MM.1S (cell line): ENCODE results near the gene C11orf54.
A peak's percentile ranks its signal among the peaks of the same experiment; 100 is the strongest.

Source experiments
- DNase-seq: peaks from one replicate; pipeline ENCODE4 v3.0.0-alpha.2; 2015
- H2AFZ ChIP-seq: fragments of 300-600 bp; sonication (generic); 2 replicates; pipeline ENCODE4 v1.6.0; 2016; ENCODE audit warnings: antibody characterized with exemption, low read length
- H3F3A ChIP-seq: fragments of 300-600 bp; sonication (generic); 2 replicates; pipeline ENCODE4 v1.6.1; 2016; ENCODE audit warnings: mild to moderate bottlenecking, antibody characterized with exemption, low read length, moderate library complexity, mixed read lengths; ENCODE audit not compliant: insufficient read depth
- H3K27ac ChIP-seq: fragments of 300-600 bp; sonication (generic); 2 replicates; pipeline ENCODE4 v1.5.1; 2016; ENCODE audit warnings: mild to moderate bottlenecking, low read length
- H3K27me3 ChIP-seq: fragments of 300-600 bp; sonication (generic); replicated peaks from 2 replicates; pipeline ENCODE4 v1.6.0; 2016; ENCODE audit warnings: low read length; ENCODE audit not compliant: insufficient read depth
- H3K36me3 ChIP-seq: fragments of 300-600 bp; sonication (generic); replicated peaks from 2 replicates; pipeline ENCODE4 v1.6.1; 2016; ENCODE audit warnings: mild to moderate bottlenecking, low read length, mixed read lengths; ENCODE audit not compliant: insufficient read depth
- H3K4me1 ChIP-seq: fragments of 300-600 bp; sonication (generic); 2 replicates; pipeline ENCODE4 v1.6.1; 2016; ENCODE audit warnings: low read length, mixed read lengths
- H3K4me2 ChIP-seq: fragments of 300-600 bp; sonication (generic); 2 replicates; pipeline ENCODE4 v1.6.0; 2016; ENCODE audit warnings: low read depth, low read length
- H3K4me3 ChIP-seq: fragments of 300-600 bp; sonication (generic); 2 replicates; pipeline ENCODE4 v1.5.1; 2016; ENCODE audit warnings: low read length, mixed read lengths
- H3K79me2 ChIP-seq: fragments of 300-600 bp; sonication (generic); 2 replicates; pipeline ENCODE4 v1.6.1; 2016; ENCODE audit warnings: mixed run types, low read length, mixed read lengths
- H3K9ac ChIP-seq: fragments of 300-600 bp; sonication (generic); 2 replicates; pipeline ENCODE4 v1.6.1; 2016; ENCODE audit warnings: low read length, mixed read lengths
- H3K9me2 ChIP-seq: fragments of 300-600 bp; sonication (generic); replicated peaks from 2 replicates; pipeline ENCODE4 v1.6.1; 2016; ENCODE audit warnings: mild to moderate bottlenecking, low read length, mixed read lengths; ENCODE audit not compliant: insufficient read depth
- H3K9me3 ChIP-seq: fragments of 300-600 bp; sonication (generic); replicated peaks from 2 replicates; pipeline ENCODE4 v1.6.1; 2016; ENCODE audit warnings: mild to moderate bottlenecking, low read length, mixed read lengths; ENCODE audit not compliant: insufficient read depth
- H4K20me1 ChIP-seq: fragments of 300-600 bp; sonication (generic); 2 replicates; pipeline ENCODE4 v1.6.1; 2016; ENCODE audit warnings: mild to moderate bottlenecking, low read length, moderate library complexity, mixed read lengths; ENCODE audit not compliant: insufficient read depth
- EZH2 ChIP-seq: fragments of 300-600 bp; sonication (generic); optimal IDR thresholded peaks from 2 replicates; pipeline ENCODE3; 2017; ENCODE audit warnings: low read depth, mild to moderate bottlenecking, antibody characterized with exemption, low read length, mixed read lengths
- EZH2phosphoT487 ChIP-seq: fragments of 300-600 bp; sonication (generic); IDR thresholded peaks from 2 replicates; pipeline ENCODE4 v1.6.1; 2018; ENCODE audit warnings: antibody characterized with exemption, low read length
- TF ChIP-seq, protein P1 (sequence below): fragments of 300-600 bp; sonication (generic); IDR thresholded peaks from 2 replicates; pipeline ENCODE4 v1.5.1; 2016; ENCODE audit warnings: antibody characterized with exemption, low read length, mixed read lengths

The C11orf54 gene

DNA sequence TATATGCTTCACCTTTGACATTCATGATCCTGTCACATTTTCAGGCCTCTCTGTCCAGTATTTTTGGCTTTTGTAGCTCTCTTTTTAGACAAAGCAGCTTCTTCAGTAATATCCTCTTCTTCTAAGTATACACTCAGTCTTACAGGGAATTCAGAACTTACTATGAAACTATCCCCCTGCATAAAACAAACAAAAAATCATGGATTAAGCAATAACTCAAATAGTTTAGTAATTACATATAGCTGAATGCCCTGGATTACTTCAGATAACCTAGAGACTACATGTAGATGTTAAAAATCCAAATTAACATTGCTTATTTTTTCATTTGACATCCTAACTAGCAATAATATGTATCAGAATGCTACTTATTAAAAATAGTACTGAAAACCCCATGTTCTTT is 5.3 kb upstream of the C11orf54 start:
- no peak overlapping the region for H3K4me3 ChIP-seq
- peak overlapping the region; percentile 88; the same call in 1 of the 2 replicates for H3K4me2 ChIP-seq
- peaks cover 23% of the 10 kb centered on the region for H3K4me1 ChIP-seq

DNA sequence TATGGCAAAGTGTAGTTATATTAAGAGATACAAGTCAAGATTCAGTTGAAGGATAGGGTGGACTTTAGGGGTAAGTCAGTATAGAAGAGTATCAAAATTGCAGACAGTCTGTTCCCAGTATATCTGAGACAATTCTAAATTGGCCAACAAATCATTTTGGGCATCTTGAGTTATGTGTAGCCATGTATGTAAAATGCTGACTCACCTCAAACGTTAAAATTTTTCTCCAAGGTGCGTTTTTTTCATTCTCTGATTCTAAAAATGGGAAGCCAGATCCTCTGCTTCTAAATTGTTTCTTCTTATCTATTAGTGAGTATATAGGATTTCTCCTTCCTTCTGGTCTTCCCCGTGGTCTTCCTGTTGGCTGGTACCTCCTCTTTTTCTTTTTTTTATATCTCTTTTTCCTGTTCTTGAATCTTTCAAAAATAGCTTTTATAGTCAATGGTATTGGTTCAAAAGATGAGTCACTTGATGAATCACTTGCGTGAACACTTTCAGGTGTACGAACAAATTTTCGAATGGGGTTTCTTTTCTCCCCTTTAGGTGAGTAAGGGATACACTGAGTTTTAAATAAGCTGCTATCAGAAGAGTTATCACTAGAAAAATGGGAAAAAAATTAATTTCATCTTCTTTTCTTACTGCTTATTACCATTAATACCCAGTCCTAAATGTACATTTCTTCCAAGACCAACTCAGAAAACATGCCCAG is 3.4 kb upstream of the C11orf54 start:
- H3K4me3 ChIP-seq: peak overlapping the region; percentile 96
- no peak overlapping the region for H2AFZ ChIP-seq
- H4K20me1 ChIP-seq: peaks cover 51% of the 10 kb centered on the region; the same call in 1 of the 2 replicates
- DNase-seq: peak; percentile 35
- H3K9me2 ChIP-seq: no peaks in the 10 kb centered on the region
- peaks cover 45% of the 10 kb centered on the region for H3K36me3 ChIP-seq
- H3F3A ChIP-seq: peaks cover 86% of the 10 kb centered on the region
- peaks cover 91% of the 10 kb centered on the region for H3K79me2 ChIP-seq
- H3K27me3 ChIP-seq: no peaks in the 10 kb centered on the region
- peak overlapping the region; percentile 88 for H3K4me2 ChIP-seq
- peaks cover 23% of the 10 kb centered on the region for H3K4me1 ChIP-seq
- no peaks in the 10 kb centered on the region for H3K9me3 ChIP-seq
- TF ChIP-seq, protein P1, sequence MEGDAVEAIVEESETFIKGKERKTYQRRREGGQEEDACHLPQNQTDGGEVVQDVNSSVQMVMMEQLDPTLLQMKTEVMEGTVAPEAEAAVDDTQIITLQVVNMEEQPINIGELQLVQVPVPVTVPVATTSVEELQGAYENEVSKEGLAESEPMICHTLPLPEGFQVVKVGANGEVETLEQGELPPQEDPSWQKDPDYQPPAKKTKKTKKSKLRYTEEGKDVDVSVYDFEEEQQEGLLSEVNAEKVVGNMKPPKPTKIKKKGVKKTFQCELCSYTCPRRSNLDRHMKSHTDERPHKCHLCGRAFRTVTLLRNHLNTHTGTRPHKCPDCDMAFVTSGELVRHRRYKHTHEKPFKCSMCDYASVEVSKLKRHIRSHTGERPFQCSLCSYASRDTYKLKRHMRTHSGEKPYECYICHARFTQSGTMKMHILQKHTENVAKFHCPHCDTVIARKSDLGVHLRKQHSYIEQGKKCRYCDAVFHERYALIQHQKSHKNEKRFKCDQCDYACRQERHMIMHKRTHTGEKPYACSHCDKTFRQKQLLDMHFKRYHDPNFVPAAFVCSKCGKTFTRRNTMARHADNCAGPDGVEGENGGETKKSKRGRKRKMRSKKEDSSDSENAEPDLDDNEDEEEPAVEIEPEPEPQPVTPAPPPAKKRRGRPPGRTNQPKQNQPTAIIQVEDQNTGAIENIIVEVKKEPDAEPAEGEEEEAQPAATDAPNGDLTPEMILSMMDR: no peak
- no peak for TF ChIP-seq EZH2phosphoT487
- TF ChIP-seq EZH2: no peak
- H3K9ac ChIP-seq: peak overlapping the region; percentile 99
- H3K27ac ChIP-seq: peak overlapping the region; percentile 92; the same call in 1 of the 2 replicates

More for the DNA sequence above, 5.3 kb upstream of the C11orf54 start:
- H3K9ac ChIP-seq: no peak overlapping the region; the same call in 1 of the 2 replicates
- no peaks in the 10 kb centered on the region for H3K27me3 ChIP-seq
- H3F3A ChIP-seq: peaks cover 97% of the 10 kb centered on the region
- DNase-seq: no peak
- no peak overlapping the region for H2AFZ ChIP-seq
- peaks cover 60% of the 10 kb centered on the region; the same call in 1 of the 2 replicates for H4K20me1 ChIP-seq
- H3K79me2 ChIP-seq: peaks cover 91% of the 10 kb centered on the region
- H3K9me2 ChIP-seq: no peaks in the 10 kb centered on the region
- H3K36me3 ChIP-seq: peaks cover 59% of the 10 kb centered on the region
- 0 out of 2 replicates have a peak overlapping the region, but pooled peaks have one; percentile 1 for H3K27ac ChIP-seq
- no peaks in the 10 kb centered on the region for H3K9me3 ChIP-seq
- TF ChIP-seq, protein P1: no peak
- TF ChIP-seq EZH2phosphoT487 (no peak), EZH2 (no peak)

- peak overlapping the region; percentile 96 for H3K4me3 ChIP-seq
- H3K9me2 ChIP-seq: no peaks in the 10 kb centered on the region
- H3K4me2 ChIP-seq: peak overlapping the region; percentile 88
- H2AFZ ChIP-seq: no peak overlapping the region
- peak overlapping the region; percentile 92; the same call in 1 of the 2 replicates for H3K27ac ChIP-seq
- H3F3A ChIP-seq: peaks cover 80% of the 10 kb centered on the region
- H3K9ac ChIP-seq: peak overlapping the region; percentile 99
- no peaks in the 10 kb centered on the region for H3K9me3 ChIP-seq
- no peaks in the 10 kb centered on the region for H3K27me3 ChIP-seq
- peaks cover 44% of the 10 kb centered on the region for H3K36me3 ChIP-seq
- H3K4me1 ChIP-seq: peaks cover 23% of the 10 kb centered on the region
- DNase-seq: no peak
- TF ChIP-seq, protein P1: no peak
- TF ChIP-seq EZH2phosphoT487: no peak
- no peak for TF ChIP-seq EZH2
- peaks cover 91% of the 10 kb centered on the region for H3K79me2 ChIP-seq
- peaks cover 51% of the 10 kb centered on the region; the same call in 1 of the 2 replicates for H4K20me1 ChIP-seq
Observed at GRCh38 chr11:93738647-93739081, 2.8 kb upstream of the C11orf54 start.
